ENCODE results near the gene CLIC4.
"Not testable (repeated sequence)": the region's sequence is repeated elsewhere in the genome, so short reads cannot be mapped to it uniquely, and the experiment has no call there.

CLIC4 gene

GRCh38 chr1:24744911-24745710, at the start of gene CLIC4:
CLIC4 (plus strand) TSS chr1:24745447; CDS start chr1:24745554, 107 bp downstream.
- peak; percentile 98 for DNase-seq (ENCODE audit: low read depth)

- DNase-seq (ENCODE audit: low read depth): no peak
Measured at GRCh38 chr1:24696041-24696755, 49.0 kb upstream of the CLIC4 start.

GRCh38 chr1:24696756-24697330, 48.4 kb upstream of the CLIC4 start:
- DNase-seq (ENCODE audit: low read depth): no peak

- not testable (repeated sequence) for DNase-seq (ENCODE audit: low read depth)
Measured at GRCh38 chr1:24697453-24698001, 47.7 kb upstream of the CLIC4 start.

GRCh38 chr1:24698326-24698725, 46.9 kb upstream of the CLIC4 start:
- DNase-seq (ENCODE audit: low read depth): not testable (repeated sequence)

- no peak for DNase-seq (ENCODE audit: low read depth)
Measured at GRCh38 chr1:24699628-24700027, 45.6 kb upstream of the CLIC4 start.

- DNase-seq (ENCODE audit: low read depth): no peak
Measured at GRCh38 chr1:24702511-24703293, 42.5 kb upstream of the CLIC4 start.

- DNase-seq (ENCODE audit: low read depth): no peak
Measured at GRCh38 chr1:24704411-24705259, 40.6 kb upstream of the CLIC4 start.

- DNase-seq (ENCODE audit: low read depth): no peak
Measured at GRCh38 chr1:24705260-24706073, 39.8 kb upstream of the CLIC4 start.

- not testable (repeated sequence) for DNase-seq (ENCODE audit: low read depth)
Measured at GRCh38 chr1:24706074-24706389, 39.2 kb upstream of the CLIC4 start.

- DNase-seq (ENCODE audit: low read depth): no peak
Measured at GRCh38 chr1:24707687-24708086, 37.6 kb upstream of the CLIC4 start.

GRCh38 chr1:24708938-24709337, 36.3 kb upstream of the CLIC4 start:
- DNase-seq (ENCODE audit: low read depth): no peak

- no peak for DNase-seq (ENCODE audit: low read depth)
Measured at GRCh38 chr1:24709791-24710441, 35.3 kb upstream of the CLIC4 start.

GRCh38 chr1:24711329-24711728, 33.9 kb upstream of the CLIC4 start:
- no peak for DNase-seq (ENCODE audit: low read depth)

- DNase-seq (ENCODE audit: low read depth): no peak
Measured at GRCh38 chr1:24713176-24713575, 32.1 kb upstream of the CLIC4 start.

- DNase-seq (ENCODE audit: low read depth): no peak
Measured at GRCh38 chr1:24713736-24714135, 31.5 kb upstream of the CLIC4 start.

GRCh38 chr1:24714859-24715520, 30.3 kb upstream of the CLIC4 start:
- no peak for DNase-seq (ENCODE audit: low read depth)

GRCh38 chr1:24715658-24716057, 29.6 kb upstream of the CLIC4 start:
- DNase-seq (ENCODE audit: low read depth): no peak

Measured in stimulated activated CD8-positive, alpha-beta memory T cell treated with anti-CD3 and anti-CD28 coated beads, Interleukin-15, amount 100 ng/mL, for 1 hour (primary cell).